ENCODE data around the gene GATD1.

GATD1 gene

GRCh38 chr11:794766-795633, 17.7 kb upstream of the GATD1 start:
- DNase-seq = no peak

GRCh38 chr11:794013-794765, 16.9 kb upstream of the GATD1 start:
- no peak for DNase-seq

- no peak for DNase-seq
Measured at GRCh38 chr11:793556-793955, 16.3 kb upstream of the GATD1 start.

DNA sequence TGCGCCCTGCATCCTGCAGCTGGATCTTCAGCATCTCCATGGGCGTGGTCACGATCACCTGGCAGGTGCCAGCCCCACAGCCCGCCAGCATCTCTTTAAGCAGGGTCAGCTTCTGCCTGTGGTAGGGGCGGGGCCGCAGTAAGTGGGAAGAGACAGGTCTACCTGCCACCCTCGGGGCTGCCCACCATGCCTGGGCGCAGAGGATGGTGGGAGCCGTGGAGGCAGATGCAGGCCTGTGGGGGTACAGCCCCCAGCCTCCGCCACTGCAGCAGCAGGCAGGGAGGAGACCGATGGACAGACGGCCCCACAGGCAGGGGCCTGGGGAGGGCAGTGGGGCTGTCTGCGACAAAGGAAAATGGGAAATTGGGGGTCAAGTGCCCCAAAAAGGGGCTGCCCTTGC, 15.6 kb upstream of the GATD1 start:
- DNase-seq = no peak

DNA sequence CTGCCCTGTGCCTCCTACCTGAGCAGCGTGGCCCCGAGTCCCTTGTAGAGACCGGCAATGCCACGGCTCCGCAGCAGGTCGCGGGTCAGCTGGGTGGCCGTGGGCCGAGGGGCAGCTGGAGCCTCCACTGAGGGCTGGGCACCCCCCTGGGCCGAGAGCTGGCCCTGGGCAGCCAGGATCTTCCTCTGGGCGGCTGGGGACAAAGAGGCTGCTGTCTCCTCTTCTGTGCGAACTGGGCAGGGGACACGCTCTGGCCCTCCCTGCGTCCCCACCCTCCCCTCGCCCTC, 15.2 kb upstream of the GATD1 start:
- no peak for DNase-seq

DNA sequence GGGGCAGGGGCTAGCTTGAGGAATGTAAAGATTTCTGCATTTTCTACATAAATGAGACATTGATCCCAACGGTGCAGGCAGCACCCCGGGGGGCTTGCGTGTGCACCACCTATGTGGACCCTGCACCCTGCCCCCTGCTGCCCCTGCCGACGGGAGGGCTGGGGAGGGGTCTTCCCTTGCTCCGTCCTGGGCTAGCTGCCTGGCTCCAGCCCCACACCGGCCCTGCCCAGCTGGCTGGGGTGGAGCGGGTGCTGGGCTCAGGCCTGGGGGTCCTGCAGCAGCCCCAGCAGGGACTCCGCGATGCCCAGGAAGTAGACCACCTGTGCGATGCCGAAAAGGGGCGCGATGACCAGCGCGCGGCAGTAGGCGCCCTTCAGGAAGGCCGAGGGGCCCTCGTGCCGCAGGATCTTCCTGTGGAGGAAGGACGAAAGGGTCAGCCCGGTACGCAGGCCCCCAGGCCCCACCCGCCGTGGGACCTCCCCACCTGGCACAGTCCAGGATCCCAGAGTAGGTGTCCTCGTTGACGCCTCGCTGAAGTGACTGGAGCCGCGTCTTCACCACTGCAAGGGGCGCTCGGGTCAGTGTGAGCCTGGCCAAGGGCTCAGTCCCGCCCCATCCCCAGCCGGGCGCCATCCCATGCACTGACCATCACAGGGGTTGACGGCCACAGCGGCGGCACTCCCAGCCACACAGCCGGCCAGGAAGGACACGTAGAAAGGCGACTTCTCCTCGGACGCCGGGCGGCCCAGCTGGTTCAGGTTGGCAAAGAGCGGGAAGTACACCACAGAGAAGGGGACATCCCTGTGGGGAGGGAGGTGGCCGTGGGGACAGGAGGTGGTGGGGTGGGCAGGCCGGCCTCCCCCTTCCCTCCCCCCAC, 14.6 kb upstream of the GATD1 start:
- DNase-seq = no peak

- DNase-seq = no peak
Measured at GRCh38 chr11:790721-791564, 13.7 kb upstream of the GATD1 start.

- DNase-seq = peak; percentile 79
Measured at GRCh38 chr11:789943-790342, 12.7 kb upstream of the GATD1 start, which contains the start of gene CEND1. CEND1 (minus strand) TSS chr11:790090; CDS start chr11:788576, 1,514 bp downstream.

DNA sequence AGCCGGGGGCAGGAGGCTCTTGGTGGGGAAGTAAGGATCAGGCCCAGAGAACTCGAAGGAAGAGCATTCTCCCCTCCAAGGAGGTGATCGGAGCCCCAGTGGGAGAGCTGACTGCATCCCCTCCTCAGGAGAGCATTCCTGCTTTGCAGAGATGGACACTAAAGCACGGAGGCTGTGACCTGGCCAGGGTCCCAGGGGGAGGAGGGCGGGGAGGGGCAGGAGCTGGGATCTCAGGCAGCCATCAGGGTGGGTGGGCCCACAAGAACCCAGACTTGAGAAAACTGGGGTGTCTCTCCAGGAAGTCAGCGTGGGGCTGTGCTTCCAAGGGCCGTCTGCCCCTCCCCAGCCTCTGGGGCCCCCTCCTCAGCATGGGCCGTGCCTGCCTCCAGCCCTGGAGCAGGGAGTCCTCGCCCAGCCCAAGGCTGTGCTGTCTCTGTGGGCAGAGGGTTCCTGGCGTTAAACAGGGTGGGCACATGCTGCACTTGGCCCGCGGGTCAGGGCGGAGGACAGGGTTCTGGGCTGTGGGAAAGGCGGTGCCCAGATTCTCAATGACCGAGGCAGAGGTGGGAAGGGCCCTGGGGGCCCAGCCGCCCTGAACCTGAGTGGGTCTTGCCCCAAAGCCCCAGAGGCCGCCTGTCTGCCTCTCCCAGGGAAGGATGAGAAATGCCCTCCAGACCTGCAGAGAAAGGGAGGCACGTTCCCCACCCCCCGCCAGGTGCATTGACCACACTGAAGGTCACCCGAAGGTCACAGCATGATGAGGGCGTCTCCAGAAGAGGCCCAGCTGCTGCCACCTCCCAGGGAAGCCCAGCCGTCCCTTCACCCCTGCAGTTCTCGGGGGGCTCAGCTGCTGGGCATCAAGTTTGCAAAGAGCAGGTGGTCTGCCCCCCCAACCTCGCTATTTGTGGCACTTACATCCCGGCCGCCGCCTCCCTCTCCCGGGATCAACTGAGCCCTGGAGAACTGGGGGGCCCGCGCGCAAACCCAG, 12.0 kb upstream of the GATD1 start:
- peak; percentile 54 for DNase-seq

DNA sequence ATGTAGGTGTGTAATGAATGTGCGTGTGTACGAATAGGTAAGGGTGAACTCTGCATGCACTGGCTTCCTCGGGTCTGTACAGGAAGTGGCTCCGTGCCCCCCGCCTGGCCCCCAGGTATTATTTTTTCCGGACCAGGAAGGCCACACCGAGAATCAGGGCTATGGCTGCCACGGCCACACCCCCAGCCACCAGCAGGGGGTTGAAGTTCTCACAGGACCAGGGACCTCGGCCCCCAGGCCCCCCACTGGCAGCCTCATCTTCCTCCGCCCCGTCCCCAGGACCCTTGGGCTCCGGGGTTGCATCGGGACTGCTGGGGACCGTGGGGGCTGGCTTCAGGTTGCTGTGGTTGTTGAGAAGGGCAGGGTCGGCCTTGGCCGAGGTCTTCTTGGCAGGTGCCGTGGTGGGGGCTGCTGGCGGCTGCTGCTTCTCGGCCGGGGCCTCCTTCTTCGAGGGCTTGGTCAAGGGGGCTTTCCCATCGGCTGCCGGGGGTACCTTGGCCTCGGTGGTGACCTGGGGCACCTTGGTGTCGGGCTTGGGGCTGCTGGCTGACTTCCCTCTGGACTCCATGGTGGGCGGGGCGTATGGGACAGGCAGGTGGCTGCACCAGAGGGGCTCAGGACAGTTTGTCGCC, 10.8 kb upstream of the GATD1 start:
- no peak for DNase-seq

DNA sequence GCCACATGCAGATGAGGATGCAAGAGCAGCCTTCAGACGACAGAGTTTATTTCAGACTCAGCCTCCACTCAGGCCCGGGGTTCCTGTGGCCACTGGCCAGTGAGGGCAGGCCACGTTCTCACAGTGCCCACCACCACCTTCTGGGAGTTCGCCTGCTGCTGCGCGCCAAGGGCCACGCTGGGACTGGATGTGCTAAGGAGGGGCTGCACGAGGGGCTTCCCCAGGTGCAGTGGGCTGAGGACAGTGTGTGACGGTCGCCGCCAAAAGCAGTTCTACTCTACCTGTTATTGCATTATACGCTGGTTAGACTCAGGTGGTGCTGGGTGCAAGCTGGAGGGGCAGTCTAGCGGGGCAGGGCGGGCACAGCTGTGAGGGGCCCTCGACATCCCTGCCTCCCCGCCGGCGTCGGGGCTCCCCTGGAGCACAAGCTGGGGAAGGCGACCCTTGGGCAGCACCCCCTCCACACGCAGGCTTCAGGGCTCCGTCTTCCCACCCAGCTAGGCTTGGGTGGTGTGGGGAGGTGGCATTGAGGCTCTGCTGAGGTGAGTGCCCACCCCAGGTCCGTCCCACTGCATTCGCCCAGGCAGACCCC, 9.9 kb upstream of the GATD1 start:
- no peak for DNase-seq

DNA sequence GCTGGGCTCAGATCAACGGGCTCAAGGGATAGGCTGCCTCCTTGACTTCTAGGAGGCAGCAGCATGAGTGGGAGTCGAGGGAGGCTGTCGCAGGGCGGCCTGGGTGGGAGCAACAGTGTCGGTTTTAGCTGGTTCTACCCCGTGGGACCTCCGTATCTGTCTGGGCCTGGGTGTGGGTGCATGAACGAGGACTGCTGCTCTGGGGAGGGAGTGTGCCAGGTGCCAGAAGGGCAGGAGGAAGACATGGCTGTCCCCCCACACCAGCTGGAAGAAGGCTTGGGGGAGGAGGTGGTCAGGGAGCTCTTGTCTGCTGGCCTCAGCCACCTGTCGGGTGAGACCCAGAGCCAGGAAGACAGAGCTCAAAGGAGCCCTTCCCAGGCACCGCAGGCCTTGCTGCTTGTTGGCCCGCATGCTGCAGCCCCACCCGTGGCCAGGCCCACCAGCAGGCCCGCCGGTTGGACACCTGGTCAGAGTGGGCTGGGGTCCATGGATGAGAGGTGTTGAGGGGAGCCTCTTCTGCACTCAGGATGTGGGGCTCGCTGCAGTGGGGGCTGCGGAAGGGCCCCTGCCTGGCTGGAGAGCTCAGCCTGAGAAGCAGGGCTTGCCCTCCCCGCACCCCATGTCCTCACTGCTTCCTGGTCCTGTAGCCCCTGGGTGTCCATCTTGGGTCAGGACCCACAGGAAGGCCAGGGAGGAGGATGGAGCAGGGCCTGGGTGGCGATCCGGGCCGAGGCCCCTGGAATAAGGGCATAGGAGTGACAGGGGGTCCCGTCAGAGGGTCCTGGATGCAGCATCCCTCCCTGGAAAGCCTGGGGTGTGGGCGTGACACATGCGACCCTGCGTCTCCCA, 9.2 kb upstream of the GATD1 start:
- DNase-seq = no peak

DNA sequence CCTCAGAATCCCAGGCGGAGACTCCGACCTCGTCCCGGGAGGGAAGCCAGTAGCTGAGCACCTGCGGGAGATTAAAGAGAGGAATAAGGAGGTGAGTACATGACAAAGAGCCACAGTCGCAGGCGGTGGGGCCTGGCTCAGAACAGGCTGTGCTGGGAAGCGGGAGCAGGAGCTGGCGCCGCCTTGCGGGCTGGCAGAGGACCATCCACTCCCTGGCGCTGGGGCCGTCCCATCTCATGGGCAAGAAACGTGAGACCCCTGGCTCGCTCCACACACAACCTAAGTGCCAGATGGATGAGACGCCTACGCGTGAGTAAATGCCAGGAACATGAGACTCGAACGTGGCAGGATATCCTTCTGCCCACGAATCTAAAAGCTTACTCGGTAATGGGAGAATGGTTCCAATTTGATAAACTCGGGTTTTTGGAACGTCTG, 6.3 kb upstream of the GATD1 start:
- DNase-seq = no peak

- no peak for DNase-seq
Measured at GRCh38 chr11:782264-783174, 5.2 kb upstream of the GATD1 start.

DNA sequence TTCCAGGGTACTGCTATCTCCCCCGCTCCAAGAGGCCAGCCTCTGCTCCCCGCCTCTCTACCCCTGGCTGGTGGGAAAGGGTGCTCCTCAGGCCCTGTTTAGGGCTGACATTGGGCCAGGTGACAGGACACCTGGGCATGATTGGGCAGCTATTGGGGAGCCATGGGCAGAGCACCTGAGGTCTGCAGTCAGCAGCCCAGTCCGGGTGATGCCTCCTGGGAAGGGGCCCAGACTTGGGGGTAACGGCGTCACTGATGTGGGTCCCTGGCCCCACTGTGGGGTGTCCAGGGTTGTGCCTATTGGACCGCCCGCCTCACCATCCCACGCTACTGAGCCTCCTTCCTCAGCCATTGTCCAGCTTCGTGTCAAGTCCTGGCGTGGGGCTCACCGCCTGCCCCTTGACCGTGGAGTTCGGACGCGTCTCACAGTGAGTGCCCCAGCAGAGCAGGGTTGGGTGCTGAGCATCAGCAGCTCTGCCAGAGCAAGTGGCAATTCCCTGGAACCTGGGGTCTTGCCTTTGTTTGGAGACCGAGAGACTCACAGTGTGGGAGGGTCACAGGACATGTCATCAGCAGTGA, 2.8 kb upstream of the GATD1 start:
- no peak for DNase-seq

- no peak for DNase-seq
Measured at GRCh38 chr11:778976-779954, 2.0 kb upstream of the GATD1 start.
